Osteoblast (primary cell): ENCODE measurements around the gene SHROOM4. TPM values are rescaled to one million over a fixed set of nuclear protein-coding genes. Genes with fewer than 3 reads are reported as not detected.

Experiments
- DNase-seq: peaks from one replicate; pipeline ENCODE4 v3.0.0; 2011; ENCODE audit warnings: low spot score, mixed read lengths; ENCODE audit not compliant: insufficient read length; ENCODE audit errors: missing footprints
- H2AFZ ChIP-seq: 2 replicates; pipeline ENCODE4 v1.6.0; 2011; ENCODE audit warnings: mild to moderate bottlenecking, low read length
- H3K27ac ChIP-seq: 2 replicates; pipeline ENCODE4 v1.5.1; 2011; ENCODE audit warnings: mild to moderate bottlenecking, low read depth, low read length, moderate library complexity
- H3K27me3 ChIP-seq: 2 replicates; pipeline ENCODE4 v1.6.0; 2012; ENCODE audit warnings: mild to moderate bottlenecking, control low read depth, inconsistent platforms, low read length, moderate library complexity; ENCODE audit not compliant: insufficient read depth
- H3K36me3 ChIP-seq: 2 replicates; pipeline ENCODE4 v1.5.1; 2011; ENCODE audit warnings: mild to moderate bottlenecking, low read length, control low read depth, moderate library complexity; ENCODE audit not compliant: insufficient read depth
- H3K4me1 ChIP-seq: 2 replicates; pipeline ENCODE4 v1.5.1; 2011; ENCODE audit warnings: mild to moderate bottlenecking, low read length, control low read depth, moderate library complexity; ENCODE audit not compliant: insufficient read depth
- H3K4me2 ChIP-seq: 2 replicates; pipeline ENCODE4 v1.6.0; 2011; ENCODE audit warnings: mild to moderate bottlenecking, low read length; ENCODE audit not compliant: insufficient read depth
- H3K4me3 ChIP-seq: fragments of 200-600 bp; sonication (generic); 3 replicates; pipeline ENCODE4 v1.5.1; 2012; ENCODE audit warnings: mild to moderate bottlenecking, low read length, inconsistent platforms; ENCODE audit not compliant: insufficient read depth
- H3K79me2 ChIP-seq: 2 replicates; pipeline ENCODE4 v1.6.0; 2012; ENCODE audit warnings: mild to moderate bottlenecking, low read length, control low read depth, inconsistent platforms; ENCODE audit not compliant: insufficient read depth
- H3K9me3 ChIP-seq: 2 replicates; pipeline ENCODE4 v1.5.1; 2011; ENCODE audit warnings: low read depth, low read length, control low read depth
- H4K20me1 ChIP-seq: 2 replicates; pipeline ENCODE4 v1.6.0; 2012; ENCODE audit warnings: mild to moderate bottlenecking, low read length, control low read depth; ENCODE audit not compliant: insufficient read depth
- CTCF ChIP-seq: IDR thresholded peaks from 2 replicates; pipeline ENCODE4 v1.5.1; 2011; ENCODE audit warnings: mild to moderate bottlenecking, low read depth, low read length, moderate library complexity; ENCODE audit errors: extremely low read depth
- total RNA-seq: library from RNA; depleted of rRNA; stranded (reverse); fragments of >200 nt; gene quantifications from 2 replicates; pipeline ENCODE4 v1.2.3, GENCODE V29; 2012

Gene SHROOM4
- total RNA-seq, 1 donor: 2.2 TPM

GRCh38 chrX:50723006-50723405 is 91.0 kb downstream of the SHROOM4 start:
- H3K9me3 ChIP-seq: no peaks in the 10 kb centered on the region
- H3K36me3 ChIP-seq: no peaks in the 10 kb centered on the region
- no peak overlapping the region for H2AFZ ChIP-seq
- H3K27me3 ChIP-seq: no peaks in the 10 kb centered on the region
- H3K4me2 ChIP-seq: no peak overlapping the region
- no peaks in the 10 kb centered on the region for H3K79me2 ChIP-seq
- peaks cover 19% of the 10 kb centered on the region for H3K4me1 ChIP-seq
- peaks cover 5% of the 10 kb centered on the region for H4K20me1 ChIP-seq
- no peak overlapping the region for H3K27ac ChIP-seq
- no peak overlapping the region for H3K4me3 ChIP-seq
- peak; percentile 30 for DNase-seq
- no peak for TF ChIP-seq CTCF

GRCh38 chrX:50721764-50722521 is 92.1 kb downstream of the SHROOM4 start:
- no peak overlapping the region for H3K4me3 ChIP-seq
- no peaks in the 10 kb centered on the region for H3K27me3 ChIP-seq
- no peaks in the 10 kb centered on the region for H3K79me2 ChIP-seq
- peaks cover 19% of the 10 kb centered on the region for H3K4me1 ChIP-seq
- H3K36me3 ChIP-seq: no peaks in the 10 kb centered on the region
- no peak for TF ChIP-seq CTCF
- H3K9me3 ChIP-seq: no peaks in the 10 kb centered on the region
- no peak overlapping the region for H3K27ac ChIP-seq
- H3K4me2 ChIP-seq: no peak overlapping the region
- H4K20me1 ChIP-seq: peaks cover 5% of the 10 kb centered on the region
- no peak overlapping the region for H2AFZ ChIP-seq
- no peak for DNase-seq

GRCh38 chrX:50719614-50720013 is 94.4 kb downstream of the SHROOM4 start:
- Histone ChIP-seq H3K27me3 (no peaks in the 10 kb centered on the region), H3K79me2 (no peaks in the 10 kb centered on the region), H3K4me3 (no peak overlapping the region), H2AFZ (no peak overlapping the region), H3K4me2 (no peak overlapping the region), H3K36me3 (no peaks in the 10 kb centered on the region), H3K9me3 (no peaks in the 10 kb centered on the region), H4K20me1 (peaks cover 5% of the 10 kb centered on the region), H3K4me1 (peaks cover 19% of the 10 kb centered on the region), H3K27ac (no peak overlapping the region)
- DNase-seq: no peak
- TF ChIP-seq CTCF: no peak

GRCh38 chrX:50718776-50719175 is 95.2 kb downstream of the SHROOM4 start:
- H3K79me2 ChIP-seq: no peaks in the 10 kb centered on the region
- H3K27me3 ChIP-seq: peaks cover under 1% of the 10 kb centered on the region
- H3K36me3 ChIP-seq: no peaks in the 10 kb centered on the region
- peaks cover 5% of the 10 kb centered on the region for H4K20me1 ChIP-seq
- no peaks in the 10 kb centered on the region for H3K9me3 ChIP-seq
- H2AFZ ChIP-seq: no peak overlapping the region
- no peak overlapping the region for H3K27ac ChIP-seq
- H3K4me2 ChIP-seq: no peak overlapping the region
- no peak overlapping the region for H3K4me3 ChIP-seq
- no peak for DNase-seq
- TF ChIP-seq CTCF: no peak
- peaks cover 19% of the 10 kb centered on the region for H3K4me1 ChIP-seq
